NOMO-1 treated with DMSO at 0.1 percent for 48 hours (cell line): ENCODE measurements around the gene FBXW11.

Experiments used
- DNase-seq: peaks from one replicate; lab custom pipeline; 2025; ENCODE audit not compliant: unreplicated experiment; lab: John Stamatoyannopoulos, UW

FBXW11 gene

GRCh38 chr5:171846323-171846722 lies 160.1 kb downstream of the FBXW11 start:
- no peak for DNase-seq

GRCh38 chr5:171845857-171846256 lies 160.6 kb downstream of the FBXW11 start:
- DNase-seq, result no peak

GRCh38 chr5:171845040-171845630 lies 161.3 kb downstream of the FBXW11 start:
- DNase-seq, result no peak

- DNase-seq, result no peak
These were observed 163.6 kb downstream of the FBXW11 start for GRCh38 chr5:171842777-171843328.

- DNase-seq, result no peak
These were observed 164.3 kb downstream of the FBXW11 start for GRCh38 chr5:171841984-171842776.

- DNase-seq, result peak; percentile 77
These were observed 165.5 kb downstream of the FBXW11 start for GRCh38 chr5:171840711-171841522.

- no peak for DNase-seq
These were observed 166.4 kb downstream of the FBXW11 start for GRCh38 chr5:171840066-171840465.

GRCh38 chr5:171839112-171839511 lies 167.3 kb downstream of the FBXW11 start:
- no peak for DNase-seq

GRCh38 chr5:171838066-171838465 lies 168.4 kb downstream of the FBXW11 start:
- DNase-seq, result no peak

GRCh38 chr5:171837522-171837921 lies 168.9 kb downstream of the FBXW11 start:
- no peak for DNase-seq

- no peak for DNase-seq
These were observed 171.4 kb downstream of the FBXW11 start for GRCh38 chr5:171835066-171835465.

GRCh38 chr5:171834461-171834860 lies 172.0 kb downstream of the FBXW11 start:
- DNase-seq, result no peak

- no peak for DNase-seq
These were observed 173.7 kb downstream of the FBXW11 start for GRCh38 chr5:171832775-171833174.

- no peak for DNase-seq
These were observed 175.8 kb downstream of the FBXW11 start for GRCh38 chr5:171830686-171831085.

- DNase-seq, result no peak
These were observed 179.3 kb downstream of the FBXW11 start for GRCh38 chr5:171827162-171827561.

GRCh38 chr5:171826132-171826531 lies 180.3 kb downstream of the FBXW11 start:
- DNase-seq, result no peak

GRCh38 chr5:171825051-171825450 lies 181.4 kb downstream of the FBXW11 start:
- DNase-seq, result no peak

GRCh38 chr5:171823269-171823668 lies 183.2 kb downstream of the FBXW11 start:
- no peak for DNase-seq

GRCh38 chr5:171821286-171821685 lies 185.2 kb downstream of the FBXW11 start:
- DNase-seq, result no peak

GRCh38 chr5:171820561-171820960 lies 185.9 kb downstream of the FBXW11 start:
- no peak for DNase-seq

- DNase-seq, result no peak
These were observed 189.8 kb downstream of the FBXW11 start for GRCh38 chr5:171816666-171817065.
